NCI-H526 (cell line): Measurements from ENCODE around the gene NACC1.
A peak's percentile ranks its signal among the peaks of the same experiment; 100 is the strongest.

Source experiments
- DNase-seq, 2 experiments: peaks; one replicate each; lab custom pipeline; 2025; lab: John Stamatoyannopoulos, UW

The NACC1 gene

DNA sequence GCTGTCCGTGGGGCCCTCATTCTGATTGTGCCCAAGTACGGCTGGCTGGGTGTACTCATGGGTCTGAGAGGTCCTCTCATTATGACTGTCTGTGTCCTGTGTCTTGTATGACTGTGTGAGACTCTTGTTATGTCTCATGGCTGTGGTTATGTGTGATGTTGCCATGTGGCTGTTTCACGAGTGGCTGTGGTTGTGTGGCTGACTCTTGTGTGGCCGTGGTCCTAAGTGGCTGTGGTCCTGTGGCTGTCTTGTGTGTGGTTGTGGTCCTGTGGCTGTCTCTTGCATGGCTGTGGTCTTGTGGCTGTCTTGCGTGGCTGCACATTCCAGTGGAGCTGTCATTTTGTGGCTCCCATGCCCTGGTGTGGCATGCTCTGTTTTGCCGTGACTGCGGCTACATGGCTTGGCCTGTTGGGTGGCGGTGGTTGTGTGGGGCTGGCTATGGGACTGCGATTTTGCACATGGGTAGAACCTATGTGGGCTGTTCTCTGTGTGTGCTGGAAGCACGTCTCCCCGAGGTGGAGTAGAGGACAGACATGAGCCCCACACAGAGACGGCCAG, 18.0 kb upstream of the NACC1 start:
- DNase-seq = no peak

DNA sequence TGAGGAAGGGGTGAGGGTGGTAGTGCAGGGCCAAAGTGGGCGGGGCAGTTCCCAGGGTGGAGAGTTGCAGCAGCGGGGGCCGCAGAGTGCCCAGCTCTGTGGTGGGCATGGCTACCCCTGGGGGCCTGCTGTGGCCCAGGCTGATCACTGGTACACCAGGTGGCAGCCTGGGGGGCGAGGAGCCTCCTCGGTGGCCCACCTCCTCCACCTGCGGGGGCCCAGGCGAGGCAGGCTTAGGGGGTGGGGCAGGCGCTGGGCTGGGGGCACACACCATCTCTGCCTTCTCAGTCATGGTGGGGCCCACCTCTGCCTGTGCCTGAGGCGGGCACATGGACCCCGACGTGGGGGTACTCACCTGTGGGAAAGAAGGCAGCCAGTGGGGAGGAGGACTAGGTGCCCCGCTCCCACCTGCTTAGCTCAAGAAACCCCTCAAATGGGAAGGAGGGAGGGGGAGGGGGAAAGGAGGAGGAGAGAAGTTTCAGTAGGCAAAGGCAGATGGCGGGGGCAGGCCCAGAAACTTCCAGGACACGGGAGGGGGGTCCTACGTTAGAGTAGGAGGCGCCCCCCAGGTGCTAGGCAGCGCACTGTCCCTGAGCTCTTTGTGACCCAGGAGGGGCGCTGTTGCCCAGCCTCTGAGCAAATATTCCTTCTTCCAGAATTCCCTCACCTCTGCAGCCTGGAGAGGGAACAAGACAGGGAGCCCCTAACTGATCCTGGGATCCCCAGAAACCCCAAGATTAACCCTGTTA, 17.0 kb upstream of the NACC1 start:
- peak in 1 of 2 experiments; percentile 33 for DNase-seq

DNA sequence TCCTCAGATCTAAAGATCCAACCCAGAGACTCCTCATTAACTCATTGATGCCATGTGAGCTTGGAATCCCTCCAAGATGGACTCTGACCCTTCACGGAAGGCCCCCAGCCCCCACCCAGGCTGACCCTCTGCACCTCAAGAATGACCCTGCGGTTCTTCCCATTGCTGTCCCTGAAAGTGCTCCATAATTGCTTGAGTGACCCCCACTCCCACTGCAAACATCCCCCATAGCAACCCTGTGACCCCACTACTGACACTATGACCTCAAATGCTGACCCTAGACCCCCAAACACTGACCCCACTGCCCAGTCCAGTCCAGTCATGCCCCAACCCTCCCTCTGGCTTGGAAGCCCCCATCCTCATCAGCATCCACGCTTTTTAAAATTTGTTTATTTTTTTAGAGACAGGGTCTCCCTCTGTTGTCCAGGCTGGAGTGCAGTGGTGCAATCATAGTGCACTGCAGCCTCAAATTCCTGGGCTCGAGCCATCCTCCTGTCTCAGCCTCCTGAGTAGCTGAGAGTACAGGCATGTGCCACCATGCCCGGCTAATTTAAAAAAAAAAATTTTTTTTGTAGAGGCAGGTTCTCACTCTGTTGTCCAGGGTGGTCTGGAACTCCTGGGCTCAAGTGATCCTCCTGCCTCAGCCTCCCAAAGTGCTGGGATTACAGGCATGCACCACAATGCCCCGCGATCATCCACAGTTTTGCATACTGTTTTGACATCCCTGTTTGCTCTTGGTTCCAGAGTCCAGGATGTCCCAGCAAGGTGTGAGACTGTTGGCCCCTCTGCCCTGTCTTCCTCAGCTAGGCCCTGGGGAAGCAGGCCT, 16.3 kb upstream of the NACC1 start:
- DNase-seq = peak in 1 of 2 experiments; percentile 2

DNA sequence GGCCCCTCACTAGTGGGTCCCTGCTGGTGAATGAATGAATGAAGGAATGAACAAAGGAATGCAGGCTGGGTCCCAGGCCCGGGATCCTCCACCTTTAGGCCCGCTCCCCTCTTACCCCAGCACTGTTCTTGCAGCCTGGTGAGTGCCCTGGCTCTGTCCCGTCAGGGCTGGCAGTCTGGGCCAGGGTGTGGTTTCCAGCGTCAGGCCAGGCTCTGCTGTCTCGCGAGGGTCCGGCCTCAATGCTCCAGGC, 15.7 kb upstream of the NACC1 start:
- no peak for DNase-seq

DNA sequence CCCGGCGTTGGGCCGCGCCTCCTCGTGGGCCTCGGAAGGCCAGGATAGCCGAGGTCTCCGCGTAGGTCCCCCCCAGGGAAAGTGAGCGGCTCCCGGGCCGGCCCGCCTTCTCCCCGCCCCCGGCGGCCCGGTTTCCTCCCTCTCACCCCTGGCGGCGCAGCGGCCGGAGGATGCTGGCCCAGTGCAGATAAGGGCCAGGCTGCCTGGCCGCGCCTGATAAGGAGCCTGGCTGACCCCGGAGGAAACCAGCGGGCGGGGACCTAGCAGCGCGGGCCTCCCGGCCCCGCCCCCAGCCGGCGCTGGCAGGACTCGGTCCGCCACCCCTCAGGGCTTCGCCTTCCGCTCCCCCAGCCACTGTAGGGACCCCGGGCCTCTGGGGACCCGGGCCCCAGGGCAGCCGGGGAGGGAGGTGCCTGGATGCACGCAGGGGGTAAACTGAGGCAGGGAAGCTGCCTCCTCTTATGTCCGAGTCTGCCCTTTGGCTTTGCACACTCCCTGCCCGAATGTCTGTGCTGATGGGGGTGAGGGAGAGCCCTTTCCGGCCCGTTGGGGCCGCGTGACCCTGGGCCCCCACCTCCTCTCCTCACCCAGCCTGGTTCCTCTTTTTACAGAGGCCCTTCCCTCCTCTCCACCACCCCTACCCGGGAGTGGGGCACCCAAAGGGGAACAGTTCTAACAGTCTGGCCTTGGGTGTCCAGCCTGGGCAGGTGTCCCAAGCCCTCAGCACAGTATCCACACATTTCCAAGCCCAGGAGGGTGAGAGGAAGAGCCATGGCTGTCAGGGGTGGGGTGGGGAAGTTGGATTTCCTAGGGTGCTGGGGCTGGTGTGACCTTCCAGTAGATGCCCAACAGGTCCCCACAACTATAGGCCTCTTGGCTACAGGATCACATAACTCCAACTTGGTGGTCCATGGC, 15.1 kb upstream of the NACC1 start, which contains the start of gene LYL1:
TSS of gene LYL1 (minus strand) at position 193 of the 915 bp plus-strand sequence. CDS start 1,687 bp downstream, outside the sequence.
- DNase-seq = peak in 1 of 2 experiments; percentile 29

DNA sequence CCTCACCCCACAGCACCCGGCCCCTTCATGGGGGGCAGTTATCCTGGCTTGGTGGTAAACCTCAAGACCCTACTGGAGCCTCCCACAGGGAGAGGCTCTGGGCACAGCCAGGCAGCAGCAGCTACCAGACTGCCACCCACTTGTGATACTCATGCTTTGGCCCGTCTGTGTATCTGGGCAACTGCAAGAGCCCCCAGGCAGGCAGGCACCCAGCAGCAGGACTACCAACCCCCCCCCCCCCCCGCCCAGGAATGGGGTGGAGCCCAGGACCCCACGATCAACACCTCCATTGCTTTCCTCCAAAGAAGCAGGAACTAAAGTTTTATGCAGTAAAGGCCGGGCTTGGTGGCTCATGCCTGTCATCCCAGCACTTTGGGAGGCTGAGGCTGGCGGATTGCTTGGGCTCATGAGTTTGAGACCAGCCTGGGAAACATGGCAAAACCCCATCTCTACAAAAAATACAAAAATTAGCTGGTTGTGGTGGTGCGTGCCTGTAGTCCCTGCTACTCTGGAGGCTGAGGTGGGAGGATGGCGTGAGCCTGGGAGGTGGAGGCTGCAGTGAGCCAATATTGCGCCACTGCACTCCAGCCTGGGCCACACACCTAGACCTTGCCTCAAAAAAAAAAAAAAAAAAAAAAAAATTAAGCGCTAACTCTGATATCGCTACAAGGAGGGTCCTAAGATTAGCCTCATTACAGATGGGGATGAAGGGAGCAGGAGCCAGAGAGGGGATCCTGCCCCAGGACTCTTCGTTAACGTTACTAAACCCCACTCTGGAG, 14.3 kb upstream of the NACC1 start:
- DNase-seq = no peak

DNA sequence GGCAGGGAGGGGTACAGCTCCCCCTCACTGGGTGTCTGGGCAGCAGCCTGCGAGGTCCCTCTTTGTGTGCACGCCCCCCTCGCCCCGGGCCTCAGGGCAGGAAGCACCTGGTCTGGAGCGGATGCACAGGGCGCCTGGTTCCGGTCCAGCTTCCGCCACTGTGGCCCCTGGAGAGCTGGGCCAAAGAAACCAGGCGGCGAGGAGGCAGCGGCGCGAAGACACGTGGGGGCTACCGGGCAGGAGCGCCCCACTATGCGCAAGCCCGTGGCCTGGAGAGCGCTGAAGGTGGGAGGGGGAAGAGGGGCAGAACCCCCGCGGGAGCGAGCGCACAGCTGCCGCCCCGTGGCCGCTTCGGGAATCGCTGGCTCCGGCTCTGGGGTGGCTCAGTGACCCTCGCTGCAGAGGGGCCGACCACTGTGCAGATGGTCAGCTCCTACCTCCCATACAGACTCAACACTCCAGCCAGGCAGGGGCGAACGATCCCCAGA, 13.7 kb upstream of the NACC1 start:
- peak in 1 of 2 experiments; percentile 24 for DNase-seq

DNA sequence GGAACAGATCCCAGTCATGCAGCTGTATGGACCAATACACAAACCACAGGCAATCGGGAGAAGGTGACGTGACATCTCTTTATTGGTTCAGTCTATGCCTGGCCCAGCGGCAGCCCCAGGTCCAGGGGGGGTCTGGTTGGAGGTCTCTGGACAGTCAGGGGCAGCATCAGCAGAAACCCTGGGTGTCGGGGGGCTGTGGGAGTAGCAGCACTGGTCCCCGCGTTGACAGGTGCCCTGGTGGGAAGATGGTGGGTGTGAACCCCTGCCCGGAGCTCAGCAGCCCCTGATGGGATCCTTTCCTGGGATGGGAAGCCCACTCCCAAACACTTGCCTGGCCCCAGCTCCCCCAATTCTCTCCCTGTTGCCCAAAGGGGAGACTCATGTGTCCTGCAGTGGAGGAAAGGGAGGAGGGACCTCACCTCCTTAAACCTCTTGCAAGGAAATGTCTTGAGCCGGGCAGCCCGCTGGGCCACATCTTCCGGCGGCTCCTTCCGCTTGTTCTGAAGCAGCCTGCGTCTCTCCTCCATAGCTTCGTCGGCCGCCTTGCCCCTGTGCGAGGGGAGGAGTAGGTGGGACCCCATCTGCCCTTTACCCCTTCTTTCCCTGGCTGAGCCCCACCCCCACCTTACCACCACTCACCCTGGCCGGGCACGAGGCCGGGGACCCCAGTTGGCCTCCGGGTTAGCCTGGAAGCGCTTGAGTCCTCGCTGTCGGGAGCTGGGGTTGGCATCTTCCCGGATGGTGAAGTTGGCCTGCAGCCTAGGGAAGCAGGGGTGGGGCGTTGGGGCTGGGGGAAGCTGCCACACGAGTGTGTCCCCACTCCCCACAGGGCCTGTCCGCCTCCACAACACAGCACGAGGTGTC, 13.0 kb upstream of the NACC1 start:
- no peak for DNase-seq

DNA sequence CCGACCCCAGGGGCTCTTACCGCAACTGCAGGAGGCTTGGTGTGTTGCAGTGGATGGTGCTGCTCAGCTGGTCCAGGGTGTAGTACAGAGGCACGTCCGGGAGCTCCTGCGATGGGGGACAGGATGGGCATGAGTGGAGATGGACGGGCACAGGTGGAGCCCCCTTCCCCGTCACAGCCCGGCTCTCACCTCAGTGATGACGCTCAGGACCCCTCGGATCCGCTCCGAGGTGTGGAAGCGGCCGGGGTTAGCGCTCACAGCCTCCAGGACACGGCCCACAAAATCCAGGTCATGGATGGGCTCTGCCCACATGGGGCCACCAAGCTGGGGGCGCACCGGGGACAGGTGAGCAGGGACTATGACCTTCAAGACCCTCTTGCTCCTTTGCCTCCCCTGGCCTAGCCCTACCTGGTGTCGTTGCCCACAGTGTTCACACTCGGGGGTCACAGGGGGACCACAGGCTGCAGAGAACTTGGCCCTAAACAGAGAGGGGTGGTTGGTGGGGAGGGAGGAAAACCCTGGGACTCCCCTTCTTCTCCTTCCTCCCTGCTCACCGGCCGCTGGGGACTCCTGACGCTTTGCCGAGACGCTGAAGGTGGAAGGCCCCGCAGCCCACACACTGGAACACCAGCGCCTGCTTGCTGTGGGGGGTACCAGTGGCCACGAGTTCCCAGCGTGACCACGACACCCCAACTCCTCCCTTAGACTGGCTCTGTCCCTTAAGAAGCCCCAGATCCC, 8.5 kb upstream of the NACC1 start:
- DNase-seq = no peak

DNA sequence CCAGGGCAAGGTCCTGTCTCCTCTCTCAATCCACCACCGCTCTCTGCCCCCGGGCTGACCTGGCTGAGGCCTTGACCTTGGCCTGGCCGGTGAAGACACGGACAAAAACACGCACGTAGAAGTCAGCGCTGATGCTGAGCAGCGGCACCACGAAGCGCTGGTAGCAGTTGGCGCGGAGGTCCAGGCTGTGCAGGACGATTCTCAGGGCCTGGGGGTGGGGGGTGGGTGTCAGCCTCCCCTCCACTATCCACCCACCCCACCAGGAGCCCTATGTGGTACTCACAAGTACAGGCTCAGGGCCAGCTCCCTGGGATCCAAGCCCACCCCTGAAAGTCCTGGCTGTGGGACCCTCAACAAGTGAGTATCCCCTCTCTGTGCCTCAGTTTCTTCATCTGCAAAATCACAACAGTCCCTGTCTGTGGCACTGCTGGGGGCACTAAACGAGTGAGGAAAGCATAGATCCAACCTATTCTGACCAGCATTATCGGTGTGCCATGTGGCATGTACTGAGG, 7.9 kb upstream of the NACC1 start:
- DNase-seq = no peak

DNA sequence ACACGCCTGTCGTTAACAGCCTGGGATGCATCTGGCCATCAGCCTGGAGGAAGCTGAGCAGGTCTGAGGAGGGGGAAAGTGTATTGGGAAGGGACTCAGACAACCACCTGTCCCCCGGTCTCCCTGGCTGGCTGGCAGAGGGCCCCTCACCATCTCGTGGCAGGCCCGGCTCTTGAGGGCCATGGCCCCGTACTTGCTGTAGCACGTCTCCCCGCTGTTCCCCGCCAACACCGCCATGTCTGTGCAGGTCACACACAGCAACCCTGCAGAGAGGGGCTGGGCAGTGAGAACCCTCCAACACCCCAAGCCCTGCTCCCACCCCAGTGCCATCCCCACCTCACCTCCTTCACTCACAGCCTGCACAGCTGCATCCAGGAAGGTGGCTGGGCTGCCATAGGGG, 5.5 kb upstream of the NACC1 start:
- DNase-seq = no peak

DNA sequence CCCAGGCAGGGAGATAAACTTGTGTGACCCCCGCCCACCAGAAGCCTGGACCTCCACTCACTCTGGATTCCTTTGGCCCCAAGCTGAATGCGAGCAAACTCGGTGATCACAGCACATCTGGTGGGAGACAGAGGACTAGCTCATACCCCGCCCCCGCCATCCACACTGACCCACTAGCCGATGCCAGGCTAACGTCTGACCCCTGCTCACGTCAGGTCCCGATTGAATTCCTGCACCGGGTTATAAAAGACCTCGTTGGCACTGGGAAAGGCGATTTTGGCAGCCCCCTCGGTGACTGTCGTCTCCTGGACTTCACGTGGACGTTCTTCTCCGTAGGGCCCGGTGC, 2.2 kb upstream of the NACC1 start:
- no peak for DNase-seq

DNA sequence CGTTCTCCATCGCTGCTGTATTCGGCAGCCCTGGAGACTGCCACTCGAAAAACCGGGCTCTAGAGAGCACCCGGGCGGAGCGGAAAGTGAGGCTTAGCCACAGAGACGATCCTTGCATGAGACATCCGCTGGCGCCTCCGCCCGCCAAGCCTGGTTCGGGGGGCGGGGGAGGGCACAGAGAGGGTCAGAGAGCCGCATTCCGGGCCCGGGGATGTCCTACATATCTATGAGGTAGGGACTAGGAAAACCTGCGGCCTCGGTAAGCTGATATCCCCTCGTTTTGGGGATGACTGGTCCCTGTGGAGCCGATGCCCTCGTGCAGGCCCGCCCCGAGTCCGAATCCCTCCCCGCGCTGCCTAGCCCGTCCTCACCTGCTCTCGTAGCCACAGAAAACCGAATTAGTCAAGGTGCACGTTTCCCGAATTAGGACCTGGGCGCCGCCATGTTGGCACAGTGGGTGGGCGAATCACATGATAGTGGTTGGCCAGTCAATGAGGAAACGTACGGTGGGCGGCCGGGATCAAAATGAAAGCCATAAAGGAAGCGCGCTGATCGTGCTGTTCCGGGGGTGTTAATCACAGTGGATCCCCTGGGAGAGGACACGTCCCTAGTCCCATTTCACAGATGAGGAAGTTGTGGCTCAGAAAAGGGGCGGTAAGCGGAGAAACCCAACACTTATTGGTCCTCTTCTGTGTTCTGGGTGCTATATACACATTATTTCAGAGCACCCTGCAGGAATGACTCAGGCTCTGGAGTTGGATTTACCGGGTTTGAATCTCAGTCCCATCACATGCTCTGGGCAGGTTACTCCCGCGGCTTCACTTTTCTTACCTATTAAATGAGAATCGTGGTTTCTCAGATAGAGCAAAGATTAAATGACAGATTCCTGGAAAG, 1.5 kb upstream of the NACC1 start, which contains the start of gene TRMT1:
TSS of gene TRMT1 (minus strand) at position 459 of the 894 bp plus-strand sequence. CDS start at position 118, 341 bp downstream.
- DNase-seq = peak; percentile 49 to 92

DNA sequence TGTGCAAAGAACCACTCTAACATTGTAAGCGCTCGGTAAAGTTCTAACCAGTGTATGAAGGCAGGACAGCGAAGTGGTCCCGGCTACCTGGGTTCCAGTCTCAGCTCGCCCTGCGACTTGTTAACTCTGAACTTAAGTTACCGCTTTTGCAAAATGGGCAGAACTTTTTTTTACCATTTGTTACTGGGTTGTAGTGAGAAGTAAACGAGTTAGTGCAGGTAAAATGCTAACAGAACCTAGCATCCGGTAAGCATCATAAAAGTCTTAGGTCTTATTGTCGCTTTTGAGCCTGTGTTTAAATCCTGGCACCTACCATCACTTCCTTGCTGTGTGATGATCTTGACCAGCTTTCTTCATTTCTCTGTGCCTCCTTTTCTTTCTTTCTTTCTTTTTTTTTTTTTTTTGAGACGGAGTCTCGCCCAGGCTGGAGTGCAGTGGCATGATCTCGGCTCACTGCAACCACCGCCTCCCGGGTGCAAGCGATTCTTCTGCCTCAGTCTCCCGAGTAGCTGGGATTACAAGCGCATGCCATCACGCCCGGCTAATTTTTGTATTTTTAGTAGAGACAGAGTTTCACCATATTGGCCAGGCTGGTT, 790 bp upstream of the NACC1 start:
- DNase-seq = no peak

DNA sequence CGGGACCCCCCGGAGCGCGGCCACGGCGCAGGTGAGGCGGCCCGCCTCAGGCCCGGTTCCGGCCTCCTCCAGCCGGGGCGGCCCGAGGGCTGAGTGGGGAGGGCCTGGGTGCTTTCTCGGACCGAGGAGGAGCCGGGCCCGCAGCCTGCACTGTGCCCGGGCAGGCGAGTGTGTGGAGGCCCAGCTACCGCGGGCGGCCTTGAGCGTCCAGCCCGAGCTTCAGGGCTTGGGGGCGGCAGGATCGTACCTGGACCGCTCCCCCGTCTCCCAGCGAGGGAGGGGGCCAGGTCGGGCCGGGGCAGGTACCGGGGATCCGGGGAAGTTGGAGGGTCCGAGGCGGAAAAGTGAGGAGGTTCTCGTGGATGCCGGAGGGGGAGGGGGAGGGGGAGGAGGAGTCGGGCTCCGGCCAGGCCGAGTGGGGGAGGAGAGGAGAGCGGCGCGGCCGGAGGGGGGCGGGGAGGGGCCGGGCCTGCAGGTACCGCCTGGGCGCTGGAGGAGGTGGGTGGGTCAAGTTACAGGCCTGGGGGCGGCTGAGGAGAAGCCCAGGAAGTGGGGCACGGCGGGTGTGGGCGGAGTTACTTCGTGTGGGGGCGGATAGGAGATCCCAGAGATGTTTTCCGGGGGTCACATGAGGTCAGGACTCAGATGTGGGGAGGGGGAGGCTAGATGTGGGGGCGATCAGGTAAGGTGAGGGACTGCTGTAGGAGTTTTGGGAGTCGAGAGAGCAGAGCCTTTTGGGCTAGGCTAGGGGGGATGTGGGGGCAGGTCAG, 545 bp downstream of the NACC1 start:
- peak; percentile 6 to 49 for DNase-seq

DNA sequence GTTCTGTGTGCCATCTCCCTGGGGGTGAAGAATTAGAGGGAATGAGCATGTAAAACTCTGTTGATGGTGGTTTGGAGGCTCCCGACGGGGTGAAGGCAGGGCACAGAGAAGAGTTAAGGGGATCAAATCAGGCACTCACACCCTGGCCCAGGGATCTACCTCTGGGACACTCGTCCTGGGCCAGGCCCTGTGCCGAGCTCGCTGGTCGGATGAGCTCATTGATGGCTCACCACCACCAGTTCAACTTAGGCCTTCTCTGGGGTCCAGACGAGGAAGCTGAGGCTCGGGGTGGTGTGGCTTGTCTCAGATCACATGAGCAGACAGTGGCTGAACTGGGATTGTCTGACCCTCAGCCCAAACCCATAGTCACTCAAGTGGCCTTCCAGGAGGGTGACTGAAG, 1.6 kb downstream of the NACC1 start:
- DNase-seq = no peak

DNA sequence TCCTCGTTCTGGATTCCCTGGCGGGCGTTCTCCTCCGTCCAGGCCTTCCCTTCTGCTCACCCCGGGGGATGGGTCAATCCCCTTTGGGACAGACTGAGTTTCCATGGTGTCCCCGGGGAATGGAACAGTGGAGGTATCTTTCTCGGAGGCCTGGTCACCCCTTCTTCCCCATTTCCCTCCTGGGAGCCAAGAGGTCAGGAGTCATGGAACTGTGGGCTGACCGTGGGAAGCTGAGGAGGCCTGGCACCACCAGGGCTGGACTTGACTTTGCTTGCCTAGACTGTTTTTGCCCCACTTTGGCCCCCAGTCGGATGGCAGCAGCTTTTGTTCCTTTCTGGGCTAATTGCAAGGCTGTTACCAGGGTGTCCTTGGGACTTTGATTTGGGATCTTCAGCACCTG, 2.0 kb downstream of the NACC1 start:
- no peak for DNase-seq
